Thyroid gland (tissue), 4 donors: Measurements from ENCODE around the gene NEDD9.

Source experiments
- POLR2A ChIP-seq, 2 donors: fragments of 450-650 bp; IDR thresholded peaks; one replicate each; pipeline ENCODE4 v1.6.1; 2017; ENCODE audit warnings: antibody characterized with exemption in 2 of 2, mild to moderate bottlenecking in 2 of 2, moderate library complexity in 1 of 2
- TF ChIP-seq, protein P1 (sequence below), 6 experiments: fragments of 200-600 bp in 3 of 6; fragments of 450-650 bp in 3 of 6; sonication (generic) in 3 of 6; IDR thresholded peaks; one replicate each; pipeline ENCODE4 v1.5.1; 2016 to 2019; ENCODE audit warnings: antibody characterized with exemption in 6 of 6, mild to moderate bottlenecking in 2 of 6, inconsistent platforms in 1 of 6, moderate library complexity in 1 of 6

DNA sequence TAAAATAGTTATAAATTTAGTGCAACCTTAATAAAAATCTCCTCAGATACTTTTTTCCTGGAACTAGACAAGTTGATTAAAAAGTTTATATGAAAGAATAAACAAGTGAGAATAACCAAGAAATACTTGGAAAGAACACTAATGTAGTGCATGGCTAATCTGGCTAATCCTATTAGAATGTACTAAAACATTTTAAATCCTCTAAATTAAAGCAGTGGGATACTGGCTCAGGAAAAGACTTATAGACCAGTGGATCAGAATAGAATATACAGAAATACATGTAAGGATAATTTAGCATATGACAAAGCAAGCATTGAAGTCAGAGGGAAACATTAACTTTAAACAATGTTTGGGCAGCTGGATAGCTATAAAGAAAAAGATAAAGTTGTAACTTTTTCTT is 79.9 kb downstream of the NEDD9 start:
- TF ChIP-seq, protein P1, sequence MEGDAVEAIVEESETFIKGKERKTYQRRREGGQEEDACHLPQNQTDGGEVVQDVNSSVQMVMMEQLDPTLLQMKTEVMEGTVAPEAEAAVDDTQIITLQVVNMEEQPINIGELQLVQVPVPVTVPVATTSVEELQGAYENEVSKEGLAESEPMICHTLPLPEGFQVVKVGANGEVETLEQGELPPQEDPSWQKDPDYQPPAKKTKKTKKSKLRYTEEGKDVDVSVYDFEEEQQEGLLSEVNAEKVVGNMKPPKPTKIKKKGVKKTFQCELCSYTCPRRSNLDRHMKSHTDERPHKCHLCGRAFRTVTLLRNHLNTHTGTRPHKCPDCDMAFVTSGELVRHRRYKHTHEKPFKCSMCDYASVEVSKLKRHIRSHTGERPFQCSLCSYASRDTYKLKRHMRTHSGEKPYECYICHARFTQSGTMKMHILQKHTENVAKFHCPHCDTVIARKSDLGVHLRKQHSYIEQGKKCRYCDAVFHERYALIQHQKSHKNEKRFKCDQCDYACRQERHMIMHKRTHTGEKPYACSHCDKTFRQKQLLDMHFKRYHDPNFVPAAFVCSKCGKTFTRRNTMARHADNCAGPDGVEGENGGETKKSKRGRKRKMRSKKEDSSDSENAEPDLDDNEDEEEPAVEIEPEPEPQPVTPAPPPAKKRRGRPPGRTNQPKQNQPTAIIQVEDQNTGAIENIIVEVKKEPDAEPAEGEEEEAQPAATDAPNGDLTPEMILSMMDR (IDR thresholded peaks at IDR 0.05), result no peak
- no peak for TF ChIP-seq POLR2A (IDR thresholded peaks at IDR 0.05)
